Pancreas (tissue), 10 donors: ENCODE results near the gene PIGZ. TPM values are rescaled to one million over a fixed set of nuclear protein-coding genes. Genes with fewer than 3 reads are reported as not detected.
"Not testable (repeated sequence)": the region's sequence is repeated elsewhere in the genome, so short reads cannot be mapped to it uniquely, and the experiment has no call there.

Experiments
- ATAC-seq, 4 donors: fragments of 200-7000 bp; cut with Tn5 transposase; one replicate each; pipeline versions ENCODE4 v1.8.0 to v1.9.1; 2020; ENCODE audit warnings: mild to moderate bottlenecking in 4 of 4, moderate library complexity in 4 of 4
- DNase-seq, 6 donors: peaks; one replicate each; pipeline ENCODE4 v3.0.0-alpha.2; 2020
- FAIRE-seq: peaks from 2 replicates; lab custom pipeline; 2012; peaks lifted over from hg19 to GRCh38; lab: Jason Lieb, UNC
- H3K27ac ChIP-seq, 4 donors: fragments of 200-600 bp; sonication (generic); 1 replicate in 3 of 4; 2 replicates in 1 of 4; pipeline versions ENCODE4 v1.5.0 to v1.8.0; 2020
- H3K27me3 ChIP-seq, 4 donors: fragments of 200-600 bp; one replicate each; pipeline ENCODE4 v1.8.0; 2021
- H3K36me3 ChIP-seq, 3 donors: fragments of 200-600 bp; sonication (generic) in 1 of 3; one replicate each; pipeline versions ENCODE4 v1.5.0 to v1.8.0; 2020 to 2021
- H3K4me1 ChIP-seq, 3 donors: fragments of 200-600 bp; one replicate each; pipeline ENCODE4 v1.8.0; 2021
- H3K4me3 ChIP-seq, 4 donors: fragments of 200-600 bp; sonication (generic) in 2 of 4; one replicate each; pipeline versions ENCODE4 v1.5.0 to v1.8.0; 2020 to 2021
- H3K9me3 ChIP-seq, 4 donors: fragments of 200-600 bp; one replicate each; pipeline ENCODE4 v1.8.0; 2021
- WGBS, 2 donors: extraction: QIAGEN DNeasy Blood & Tissue Kit; methylation state at CpG; one replicate each; pipeline ENCODE4 v1.1.7; 2013; 5-methylcytosine and 5-hydroxymethylcytosine counted together
- intact Hi-C, 3 donors: fragments of 100-400 bp; cut with DNase I; formaldehyde crosslinking; loops; one replicate each; pipeline versions ENCODE4 v1.11.1 to v1.14.2; 2022
- polyA plus RNA-seq, 2 donors: library from polyadenylated mRNA; stranded (reverse); fragments of 200-250 nt; gene quantifications; one replicate each; pipeline ENCODE4 v1.2.3, GENCODE V29; 2013
- total RNA-seq, 6 donors: library from RNA; stranded (reverse); fragmentation: NEBNext Ultra II Directional in 4 of 6; extraction: Animal tissue kit (Norgen Biotek cat#: 25700) in 4 of 6; gene quantifications; one replicate each; pipeline versions ENCODE4 v1.2.1 to v1.2.4, GENCODE V29; 2021 to 2023
- TF ChIP-seq, protein P1 (sequence below), 4 donors: fragments of 200-600 bp; sonication (generic) in 3 of 4; IDR thresholded peaks; one replicate each; pipeline versions ENCODE4 v1.5.0 to v1.8.0; 2021; ENCODE audit warnings: antibody characterized with exemption in 4 of 4
- donor health status: healthy with polysubstance abuse.
- donor health status: DM: no; HTN: no; CAD: no; lungs with moderate emphysema.
- donor health status: DM: no; HTN: no; CAD: no.
- donor health status: control.
- donor health status: control.
- donor health status: Bipolar disorder and iron deficiency.
- donor health status: DM: yes; HTN: yes; CAD: no.
- donor health status: DM: no; HTN: no; CAD: no.
- donor health status: DM: no; HTN: no; CAD: no.
- donor health status: DM: yes; HTN: yes; CAD: no.

PIGZ gene
- total and polyA plus RNA-seq, 8 donors, result 1.3 to 3.8 (median 2.1) TPM

- no peak overlapping the region for H3K4me3 ChIP-seq
- WGBS, 2 donors, result 58 to 59% methylated on average over 20 to 22 of the region's 22 CpGs
- peaks cover 0 to 3% (median 3%) of the 10 kb centered on the region in 3 donors for H3K4me1 ChIP-seq
- intact Hi-C loops, result no loop called here
- FAIRE-seq (no peak), DNase-seq (no peak), ATAC-seq (no peak)
- H3K27me3 ChIP-seq, result no peaks in the 10 kb centered on the region
- H3K27ac ChIP-seq, result no peak overlapping the region
- TF ChIP-seq, protein P1, sequence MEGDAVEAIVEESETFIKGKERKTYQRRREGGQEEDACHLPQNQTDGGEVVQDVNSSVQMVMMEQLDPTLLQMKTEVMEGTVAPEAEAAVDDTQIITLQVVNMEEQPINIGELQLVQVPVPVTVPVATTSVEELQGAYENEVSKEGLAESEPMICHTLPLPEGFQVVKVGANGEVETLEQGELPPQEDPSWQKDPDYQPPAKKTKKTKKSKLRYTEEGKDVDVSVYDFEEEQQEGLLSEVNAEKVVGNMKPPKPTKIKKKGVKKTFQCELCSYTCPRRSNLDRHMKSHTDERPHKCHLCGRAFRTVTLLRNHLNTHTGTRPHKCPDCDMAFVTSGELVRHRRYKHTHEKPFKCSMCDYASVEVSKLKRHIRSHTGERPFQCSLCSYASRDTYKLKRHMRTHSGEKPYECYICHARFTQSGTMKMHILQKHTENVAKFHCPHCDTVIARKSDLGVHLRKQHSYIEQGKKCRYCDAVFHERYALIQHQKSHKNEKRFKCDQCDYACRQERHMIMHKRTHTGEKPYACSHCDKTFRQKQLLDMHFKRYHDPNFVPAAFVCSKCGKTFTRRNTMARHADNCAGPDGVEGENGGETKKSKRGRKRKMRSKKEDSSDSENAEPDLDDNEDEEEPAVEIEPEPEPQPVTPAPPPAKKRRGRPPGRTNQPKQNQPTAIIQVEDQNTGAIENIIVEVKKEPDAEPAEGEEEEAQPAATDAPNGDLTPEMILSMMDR (IDR thresholded peaks at IDR 0.05), result no peak
- no peaks in the 10 kb centered on the region for H3K9me3 ChIP-seq
- H3K36me3 ChIP-seq, result no peaks in the 10 kb centered on the region
Measured at GRCh38 chr3:196948442-196949284, 20.0 kb downstream of the PIGZ start.

GRCh38 chr3:196947860-196948441 is 20.7 kb downstream of the PIGZ start:
- H3K9me3 ChIP-seq, result no peaks in the 10 kb centered on the region
- no peak for FAIRE-seq
- H3K36me3 ChIP-seq, result no peaks in the 10 kb centered on the region
- no peak for ATAC-seq
- TF ChIP-seq, protein P1 (IDR thresholded peaks at IDR 0.05), result no peak
- no peak overlapping the region for H3K4me3 ChIP-seq
- H3K27ac ChIP-seq, result no peak overlapping the region
- DNase-seq, result peak in 1 of 6 donors; percentile 51
- intact Hi-C loops, result no loop called here
- H3K27me3 ChIP-seq, result no peaks in the 10 kb centered on the region
- 84% methylated on average over 28 of the region's 28 CpGs for WGBS, 2 donors
- H3K4me1 ChIP-seq, result peaks cover 0 to 8% (median 7%) of the 10 kb centered on the region in 3 donors

DNA sequence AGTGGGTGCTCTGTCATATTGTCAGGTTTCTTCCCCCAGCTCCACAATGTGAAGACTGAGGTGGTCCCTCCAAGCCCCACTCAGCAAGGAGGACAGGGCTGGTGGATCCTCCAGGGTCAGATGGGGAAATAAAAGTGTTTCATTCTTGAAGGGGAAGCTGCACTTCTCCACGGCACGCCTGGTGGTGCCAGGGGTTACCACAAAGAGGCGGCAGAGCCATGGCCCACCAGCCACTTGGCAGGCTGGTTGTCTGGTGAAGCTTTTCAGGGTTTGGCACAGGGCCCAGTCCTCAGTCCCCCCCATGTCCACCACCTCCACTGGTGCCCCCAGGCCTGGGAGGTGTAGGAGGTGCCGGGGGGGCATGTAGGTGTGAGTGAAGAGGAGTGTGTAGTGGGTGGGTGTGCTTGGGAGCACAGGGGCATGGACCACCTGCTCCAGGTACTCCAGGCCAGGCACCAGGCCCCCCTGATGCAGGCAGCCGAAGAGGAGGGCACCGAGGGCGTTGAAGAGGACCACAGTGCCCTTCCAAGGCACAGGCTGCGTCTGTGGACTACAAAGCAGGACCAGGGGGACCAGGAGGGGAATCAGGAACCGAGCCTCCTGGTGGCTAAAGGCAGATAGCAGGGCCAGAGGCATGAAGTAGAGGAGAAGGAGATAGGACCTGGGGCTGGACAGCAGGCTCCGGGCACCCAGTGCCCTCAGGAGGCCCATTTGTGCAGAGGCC is 21.3 kb downstream of the PIGZ start:
- WGBS, 2 donors, result 85 to 90% methylated on average over 10 of the region's 10 CpGs
- peak in 1 of 6 donors; percentile 73 for DNase-seq
- FAIRE-seq, result no peak
- H3K36me3 ChIP-seq, result no peaks in the 10 kb centered on the region
- no peaks in the 10 kb centered on the region for H3K9me3 ChIP-seq
- peaks cover 0 to 8% (median 7%) of the 10 kb centered on the region in 3 donors for H3K4me1 ChIP-seq
- TF ChIP-seq, protein P1 (IDR thresholded peaks at IDR 0.05), result no peak
- no peak overlapping the region for H3K4me3 ChIP-seq
- H3K27ac ChIP-seq, result no peak overlapping the region
- no peaks in the 10 kb centered on the region for H3K27me3 ChIP-seq
- ATAC-seq, result no peak
- intact Hi-C loops, result no loop called here

GRCh38 chr3:196944037-196944790 is 24.4 kb downstream of the PIGZ start:
- intact Hi-C loops, H3K4me3 ChIP-seq, H3K36me3 ChIP-seq, H3K27me3 ChIP-seq, DNase-seq, FAIRE-seq, ATAC-seq, H3K27ac ChIP-seq, H3K9me3 ChIP-seq: not testable (repeated sequence)
- 66 to 70% methylated on average over 14 of the region's 14 CpGs for WGBS, 2 donors
- H3K4me1 ChIP-seq, result peaks cover 5 to 18% (median 16%) of the 10 kb centered on the region in 3 donors
